SHP77 (cell line): Measurements from ENCODE around the gene ENTPD3.
"Not testable (repeated sequence)": the region's sequence is repeated elsewhere in the genome, so short reads cannot be mapped to it uniquely, and the experiment has no call there.

Experiments used
- DNase-seq, 2 experiments: peaks; one replicate each; lab custom pipeline; 2025; lab: John Stamatoyannopoulos, UW

Gene ENTPD3

GRCh38 chr3:40462838-40463237 is 75.9 kb downstream of the ENTPD3 start:
- DNase-seq = not testable (repeated sequence)

- DNase-seq = no peak
These were observed 76.6 kb downstream of the ENTPD3 start for GRCh38 chr3:40463579-40463978.

- no peak for DNase-seq
These were observed 77.5 kb downstream of the ENTPD3 start for GRCh38 chr3:40464339-40465110.

GRCh38 chr3:40465111-40465407 is 78.1 kb downstream of the ENTPD3 start:
- DNase-seq = no peak

- no peak for DNase-seq
These were observed 78.5 kb downstream of the ENTPD3 start for GRCh38 chr3:40465456-40465855.

GRCh38 chr3:40468018-40468417 is 81.0 kb downstream of the ENTPD3 start:
- DNase-seq = no peak

- DNase-seq = no peak
These were observed 83.7 kb downstream of the ENTPD3 start for GRCh38 chr3:40470701-40471100.

GRCh38 chr3:40476478-40477470 is 89.8 kb downstream of the ENTPD3 start, which contains the start of gene ZNF619:
ZNF619 (plus strand) TSS chr3:40477122; CDS start chr3:40477980, 858 bp downstream.
- peak; percentile 45 to 50 for DNase-seq

GRCh38 chr3:40477666-40478065 is 90.7 kb downstream of the ENTPD3 start:
- no peak for DNase-seq
